Kidney epithelial cell (primary cell): Measurements from ENCODE around the gene SLC16A3. TPM values are rescaled to one million over a fixed set of nuclear protein-coding genes. Genes with fewer than 3 reads are reported as not detected.

Experiments
- DNase-seq: peaks from one replicate; pipeline ENCODE4 v3.0.0-alpha.2; 2010; ENCODE audit warnings: low read depth
- H3K27me3 ChIP-seq: 2 replicates; pipeline ENCODE4 v1.6.0; 2011; ENCODE audit warnings: low read length; ENCODE audit not compliant: control insufficient read depth, insufficient read depth
- H3K36me3 ChIP-seq: 2 replicates; pipeline ENCODE4 v1.5.1; 2011; ENCODE audit warnings: low read length; ENCODE audit not compliant: control insufficient read depth, insufficient read depth
- H3K4me3 ChIP-seq: 2 replicates; pipeline ENCODE4 v1.5.1; 2011; ENCODE audit warnings: low read depth, mild to moderate bottlenecking, control low read depth, low read length
- total RNA-seq: library from RNA; depleted of rRNA; stranded (reverse); fragments of >200 nt; gene quantifications from 2 replicates; pipeline ENCODE4 v1.2.3, GENCODE V29; 2015
- TF ChIP-seq, protein P1 (sequence below): IDR thresholded peaks from 2 replicates; pipeline ENCODE4 v1.5.1; 2011; ENCODE audit warnings: mild to moderate bottlenecking, moderate library complexity, low read length, control low read depth, inconsistent platforms; ENCODE audit not compliant: insufficient read depth, poor library complexity, severe bottlenecking

The SLC16A3 gene
- total RNA-seq, 1 donor from 2014 or later = 83.4 TPM

DNA sequence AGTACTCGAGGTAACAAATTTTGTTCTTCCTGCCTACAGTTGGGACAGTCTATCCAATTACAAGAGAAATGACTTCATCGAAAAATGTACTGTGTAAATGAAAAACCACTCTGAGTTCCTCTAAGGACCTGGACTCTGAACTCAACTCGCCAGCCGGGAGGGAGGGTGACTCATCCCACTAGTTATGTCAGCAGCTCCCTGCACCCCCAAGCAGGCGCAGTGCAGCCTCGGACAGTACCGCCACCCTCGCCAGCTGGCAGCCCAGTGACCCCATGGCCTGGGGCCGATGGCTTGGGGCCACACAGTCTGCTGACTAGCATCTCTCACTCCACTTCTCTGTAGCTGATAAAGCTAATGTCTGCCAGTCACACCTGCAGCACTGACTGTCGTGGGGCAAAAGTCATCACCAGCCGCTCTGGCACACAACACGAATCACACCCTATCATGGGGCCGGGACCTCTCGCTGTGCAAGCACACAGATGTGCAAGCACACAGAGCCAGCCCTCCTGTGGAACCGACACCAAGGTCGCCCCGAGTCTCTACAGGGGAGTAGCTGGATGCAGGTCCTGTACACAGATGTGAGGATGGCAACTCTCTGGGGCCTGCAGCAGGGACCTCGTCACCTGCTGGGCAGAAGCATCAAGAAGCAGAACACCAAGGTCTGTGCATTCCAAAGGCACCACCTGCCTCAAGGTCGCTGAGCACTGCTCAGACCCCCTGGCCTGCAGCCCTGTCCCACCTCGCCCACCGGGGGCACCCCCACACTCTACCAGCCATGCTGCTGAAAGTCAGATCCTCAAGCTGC is 38.9 kb downstream of the SLC16A3 start:
- peak; percentile 82 for DNase-seq
- Histone ChIP-seq H3K36me3 (no peaks in the 10 kb centered on the region), H3K27me3 (no peaks in the 10 kb centered on the region), H3K4me3 (no peak overlapping the region)
- TF ChIP-seq, protein P1, sequence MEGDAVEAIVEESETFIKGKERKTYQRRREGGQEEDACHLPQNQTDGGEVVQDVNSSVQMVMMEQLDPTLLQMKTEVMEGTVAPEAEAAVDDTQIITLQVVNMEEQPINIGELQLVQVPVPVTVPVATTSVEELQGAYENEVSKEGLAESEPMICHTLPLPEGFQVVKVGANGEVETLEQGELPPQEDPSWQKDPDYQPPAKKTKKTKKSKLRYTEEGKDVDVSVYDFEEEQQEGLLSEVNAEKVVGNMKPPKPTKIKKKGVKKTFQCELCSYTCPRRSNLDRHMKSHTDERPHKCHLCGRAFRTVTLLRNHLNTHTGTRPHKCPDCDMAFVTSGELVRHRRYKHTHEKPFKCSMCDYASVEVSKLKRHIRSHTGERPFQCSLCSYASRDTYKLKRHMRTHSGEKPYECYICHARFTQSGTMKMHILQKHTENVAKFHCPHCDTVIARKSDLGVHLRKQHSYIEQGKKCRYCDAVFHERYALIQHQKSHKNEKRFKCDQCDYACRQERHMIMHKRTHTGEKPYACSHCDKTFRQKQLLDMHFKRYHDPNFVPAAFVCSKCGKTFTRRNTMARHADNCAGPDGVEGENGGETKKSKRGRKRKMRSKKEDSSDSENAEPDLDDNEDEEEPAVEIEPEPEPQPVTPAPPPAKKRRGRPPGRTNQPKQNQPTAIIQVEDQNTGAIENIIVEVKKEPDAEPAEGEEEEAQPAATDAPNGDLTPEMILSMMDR = no peak

- TF ChIP-seq, protein P1 = no peak
- H3K4me3 ChIP-seq = no peak overlapping the region
- H3K36me3 ChIP-seq = no peaks in the 10 kb centered on the region
- DNase-seq = no peak
- H3K27me3 ChIP-seq = no peaks in the 10 kb centered on the region
Observed at GRCh38 chr17:82269138-82269881, 40.5 kb downstream of the SLC16A3 start.

DNA sequence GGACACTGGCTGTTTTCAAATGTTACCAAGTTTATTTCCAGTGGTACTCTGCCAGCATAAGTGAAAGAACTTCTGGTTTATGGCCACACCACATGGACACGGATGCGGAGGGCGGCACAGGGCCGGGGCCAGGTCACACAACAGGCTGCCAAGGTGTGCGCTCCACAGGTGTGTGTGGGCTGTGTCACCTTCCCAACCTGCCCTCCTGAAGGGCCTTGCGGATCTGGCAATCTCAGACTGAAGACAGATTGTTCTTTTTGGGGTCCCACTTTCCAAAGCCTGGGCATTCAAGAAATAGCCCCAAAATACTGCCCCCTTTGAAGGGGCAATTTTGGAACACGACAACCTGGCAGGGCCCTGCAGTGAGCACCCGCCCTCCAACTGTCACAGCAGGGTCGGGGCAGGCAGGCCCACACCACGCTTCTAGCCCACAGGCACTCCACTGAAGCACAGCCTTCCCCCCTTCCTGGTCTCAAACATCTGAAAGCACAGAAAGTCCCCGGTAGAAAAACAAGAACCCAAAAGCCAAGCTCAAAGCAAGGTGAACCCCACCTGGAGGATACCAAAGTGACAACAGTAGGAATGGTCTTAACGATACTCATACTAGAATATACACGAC is 41.1 kb downstream of the SLC16A3 start:
- Histone ChIP-seq H3K36me3 (no peaks in the 10 kb centered on the region), H3K4me3 (no peak overlapping the region), H3K27me3 (no peaks in the 10 kb centered on the region)
- TF ChIP-seq, protein P1 = no peak
- DNase-seq = no peak

- DNase-seq = no peak
- Histone ChIP-seq H3K4me3 (no peak overlapping the region), H3K27me3 (no peaks in the 10 kb centered on the region), H3K36me3 (no peaks in the 10 kb centered on the region)
- TF ChIP-seq, protein P1 = no peak
Observed at GRCh38 chr17:82270651-82271050, 41.8 kb downstream of the SLC16A3 start.

- DNase-seq = no peak
- no peak overlapping the region for H3K4me3 ChIP-seq
- H3K36me3 ChIP-seq = no peaks in the 10 kb centered on the region
- TF ChIP-seq, protein P1 = no peak
- H3K27me3 ChIP-seq = no peaks in the 10 kb centered on the region
Observed at GRCh38 chr17:82271401-82271800, 42.6 kb downstream of the SLC16A3 start.
